GM10266 (cell line): ENCODE data around the gene STARD5.

ENCODE experiments used
- DNase-seq: peaks from one replicate; pipeline ENCODE4 v3.0.0; 2012; ENCODE audit errors: extremely low spot score
- TF ChIP-seq, protein P1 (sequence below): IDR thresholded peaks from 2 replicates; pipeline ENCODE4 v1.5.1; 2012; ENCODE audit warnings: mild to moderate bottlenecking, low read depth; ENCODE audit not compliant: control insufficient read depth, insufficient read depth; ENCODE audit errors: missing control alignments

Gene STARD5

DNA sequence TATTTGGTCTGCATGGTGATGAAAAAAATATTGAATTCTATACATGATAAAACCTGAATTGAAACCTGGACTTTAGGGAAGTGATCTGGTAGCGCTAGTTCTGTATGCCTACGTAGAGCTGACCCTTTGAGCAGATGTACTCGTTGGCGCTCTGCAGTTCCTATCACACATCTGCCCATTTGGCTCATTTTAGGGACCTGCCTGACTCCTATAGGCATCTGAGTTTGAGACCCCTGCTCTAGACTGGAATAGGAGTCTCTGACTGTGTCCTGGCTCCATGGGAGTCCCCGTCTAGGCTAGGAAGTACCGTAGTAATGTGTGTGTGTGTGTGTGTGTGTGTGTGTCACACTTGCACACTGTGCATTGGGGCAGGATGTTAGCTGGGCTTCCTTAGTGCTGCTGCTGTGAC lies 21.2 kb downstream of the STARD5 start:
- DNase-seq = no peak
- TF ChIP-seq, protein P1, sequence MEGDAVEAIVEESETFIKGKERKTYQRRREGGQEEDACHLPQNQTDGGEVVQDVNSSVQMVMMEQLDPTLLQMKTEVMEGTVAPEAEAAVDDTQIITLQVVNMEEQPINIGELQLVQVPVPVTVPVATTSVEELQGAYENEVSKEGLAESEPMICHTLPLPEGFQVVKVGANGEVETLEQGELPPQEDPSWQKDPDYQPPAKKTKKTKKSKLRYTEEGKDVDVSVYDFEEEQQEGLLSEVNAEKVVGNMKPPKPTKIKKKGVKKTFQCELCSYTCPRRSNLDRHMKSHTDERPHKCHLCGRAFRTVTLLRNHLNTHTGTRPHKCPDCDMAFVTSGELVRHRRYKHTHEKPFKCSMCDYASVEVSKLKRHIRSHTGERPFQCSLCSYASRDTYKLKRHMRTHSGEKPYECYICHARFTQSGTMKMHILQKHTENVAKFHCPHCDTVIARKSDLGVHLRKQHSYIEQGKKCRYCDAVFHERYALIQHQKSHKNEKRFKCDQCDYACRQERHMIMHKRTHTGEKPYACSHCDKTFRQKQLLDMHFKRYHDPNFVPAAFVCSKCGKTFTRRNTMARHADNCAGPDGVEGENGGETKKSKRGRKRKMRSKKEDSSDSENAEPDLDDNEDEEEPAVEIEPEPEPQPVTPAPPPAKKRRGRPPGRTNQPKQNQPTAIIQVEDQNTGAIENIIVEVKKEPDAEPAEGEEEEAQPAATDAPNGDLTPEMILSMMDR = no peak

DNA sequence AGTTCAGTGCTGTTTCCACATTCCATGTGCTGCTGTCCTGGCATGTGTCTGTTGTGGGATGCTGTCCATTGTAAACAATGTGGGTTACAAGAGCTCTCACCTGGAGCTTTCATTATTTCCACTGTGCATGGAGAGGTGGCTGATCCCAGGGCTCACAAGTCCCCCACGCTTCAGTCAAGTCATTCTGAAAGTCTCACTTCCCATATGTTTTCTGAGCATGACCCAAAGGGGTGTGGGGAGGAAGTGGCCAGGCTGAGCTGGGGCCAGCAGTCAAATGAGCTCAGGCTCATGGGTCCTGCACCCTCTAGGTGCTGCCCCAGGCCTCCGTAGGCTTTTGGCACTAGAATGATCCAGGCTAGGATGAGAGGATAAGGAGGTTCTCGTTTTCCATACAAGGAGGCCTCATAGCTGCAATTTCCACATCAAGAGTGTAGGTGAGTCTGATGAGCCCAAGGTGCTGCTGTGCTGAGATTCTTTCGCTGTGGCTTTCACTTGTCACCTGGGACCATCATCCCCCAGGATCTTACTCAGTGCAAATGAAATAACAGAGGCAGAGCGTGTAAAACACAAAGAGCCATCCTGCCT lies 22.0 kb downstream of the STARD5 start:
- peak; percentile 49 for DNase-seq
- TF ChIP-seq, protein P1 = no peak

DNA sequence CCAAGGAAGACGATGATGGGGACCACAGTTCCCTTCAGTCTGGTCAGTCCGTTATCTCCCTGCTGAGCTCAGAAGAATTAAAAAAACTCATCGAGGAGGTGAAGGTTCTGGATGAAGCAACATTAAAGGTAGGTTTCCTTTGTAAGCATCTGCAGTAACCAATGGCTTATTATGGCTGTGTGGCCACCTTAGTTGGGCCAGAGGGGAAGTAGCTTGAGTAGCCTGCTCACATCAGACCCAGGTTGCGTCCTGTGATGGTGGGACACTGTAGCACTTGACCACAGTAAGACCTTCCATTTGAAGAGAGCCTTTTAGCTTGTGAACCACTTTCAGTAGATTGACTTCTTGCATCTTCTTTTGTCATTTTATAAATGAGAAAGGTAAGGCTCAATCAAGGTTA lies 22.6 kb downstream of the STARD5 start:
- TF ChIP-seq, protein P1 = no peak
- no peak for DNase-seq

DNA sequence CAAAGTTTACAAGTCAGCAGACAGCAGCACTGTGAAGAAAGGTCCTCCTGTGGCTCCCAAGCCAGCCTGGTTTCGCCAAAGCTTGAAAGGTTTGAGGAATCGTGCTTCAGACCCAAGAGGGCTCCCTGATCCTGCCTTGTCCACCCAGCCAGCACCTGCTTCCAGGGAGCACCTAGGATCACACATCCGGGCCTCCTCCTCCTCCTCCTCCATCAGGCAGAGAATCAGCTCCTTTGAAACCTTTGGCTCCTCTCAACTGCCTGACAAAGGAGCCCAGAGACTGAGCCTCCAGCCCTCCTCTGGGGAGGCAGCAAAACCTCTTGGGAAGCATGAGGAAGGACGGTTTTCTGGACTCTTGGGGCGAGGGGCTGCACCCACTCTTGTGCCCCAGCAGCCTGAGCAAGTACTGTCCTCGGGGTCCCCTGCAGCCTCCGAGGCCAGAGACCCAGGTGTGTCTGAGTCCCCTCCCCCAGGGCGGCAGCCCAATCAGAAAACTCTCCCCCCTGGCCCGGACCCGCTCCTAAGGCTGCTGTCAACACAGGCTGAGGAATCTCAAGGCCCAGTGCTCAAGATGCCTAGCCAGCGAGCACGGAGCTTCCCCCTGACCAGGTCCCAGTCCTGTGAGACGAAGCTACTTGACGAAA lies 24.2 kb downstream of the STARD5 start:
- no peak for DNase-seq
- TF ChIP-seq, protein P1 = no peak

DNA sequence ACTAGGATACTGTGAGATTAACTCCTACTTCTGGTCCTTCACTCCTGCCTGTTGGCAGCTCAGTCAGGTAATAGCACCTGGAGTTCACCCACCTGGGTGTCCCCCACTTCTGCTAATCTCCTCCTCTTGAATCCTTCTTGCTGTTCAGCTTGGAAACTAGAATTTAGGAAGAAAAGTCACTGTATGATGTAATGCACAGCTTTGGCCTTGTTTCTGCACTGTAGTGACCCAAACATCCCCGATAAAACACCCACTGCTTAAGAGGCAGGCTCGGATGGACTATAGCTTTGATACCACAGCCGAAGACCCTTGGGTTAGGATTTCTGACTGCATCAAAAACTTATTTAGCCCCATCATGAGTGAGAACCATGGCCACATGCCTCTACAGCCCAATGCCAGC lies 24.8 kb downstream of the STARD5 start:
- no peak for DNase-seq
- TF ChIP-seq, protein P1 = no peak

DNA sequence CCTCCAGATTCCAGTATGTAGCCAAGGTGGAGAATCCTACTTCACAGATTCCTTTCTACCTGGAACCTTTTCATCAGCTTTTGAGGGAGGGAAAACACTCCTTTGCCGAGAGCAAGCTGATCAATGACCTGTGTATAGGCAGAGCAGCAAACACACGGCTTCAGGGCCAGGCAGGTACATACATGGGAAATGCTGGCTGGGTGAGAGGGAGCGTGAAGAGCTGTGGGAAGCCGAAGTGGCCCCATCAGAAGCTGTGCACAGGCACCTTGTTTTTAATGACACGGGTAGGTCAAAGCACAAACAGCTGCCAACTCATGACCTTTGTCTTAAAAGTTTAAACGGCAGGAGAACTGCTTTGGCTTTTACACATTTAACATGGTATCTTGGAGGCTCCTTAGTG lies 25.3 kb downstream of the STARD5 start:
- no peak for DNase-seq
- TF ChIP-seq, protein P1 = no peak
